HUES6 (cell line): Measurements from ENCODE around the gene GADD45A.

Source experiments
- H3K27ac ChIP-seq: 2 replicates; pipeline ENCODE4 v1.7.0; 2013; ENCODE audit warnings: low read depth, mild to moderate bottlenecking, low read length, inconsistent platforms
- H3K27me3 ChIP-seq: 2 replicates; pipeline ENCODE4 v1.6.1; 2013; ENCODE audit warnings: low read length; ENCODE audit not compliant: control insufficient read depth, insufficient read depth
- H3K36me3 ChIP-seq: 2 replicates; pipeline ENCODE4 v1.6.1; 2013; ENCODE audit warnings: low read length; ENCODE audit not compliant: control insufficient read depth, insufficient read depth
- H3K4me1 ChIP-seq: 2 replicates; pipeline ENCODE4 v1.6.1; 2013; ENCODE audit warnings: low read length; ENCODE audit not compliant: control insufficient read depth, insufficient read depth
- H3K4me3 ChIP-seq: 2 replicates; pipeline ENCODE4 v1.5.1; 2013; ENCODE audit warnings: low read depth, low read length
- H3K9ac ChIP-seq: one replicate; pipeline ENCODE4 v1.6.1; 2013; ENCODE audit warnings: mild to moderate bottlenecking, low read length
- H3K9me3 ChIP-seq: 2 replicates; pipeline ENCODE4 v1.6.1; 2013; ENCODE audit warnings: low read depth, low read length; ENCODE audit not compliant: control insufficient read depth, insufficient read depth

The GADD45A gene

DNA sequence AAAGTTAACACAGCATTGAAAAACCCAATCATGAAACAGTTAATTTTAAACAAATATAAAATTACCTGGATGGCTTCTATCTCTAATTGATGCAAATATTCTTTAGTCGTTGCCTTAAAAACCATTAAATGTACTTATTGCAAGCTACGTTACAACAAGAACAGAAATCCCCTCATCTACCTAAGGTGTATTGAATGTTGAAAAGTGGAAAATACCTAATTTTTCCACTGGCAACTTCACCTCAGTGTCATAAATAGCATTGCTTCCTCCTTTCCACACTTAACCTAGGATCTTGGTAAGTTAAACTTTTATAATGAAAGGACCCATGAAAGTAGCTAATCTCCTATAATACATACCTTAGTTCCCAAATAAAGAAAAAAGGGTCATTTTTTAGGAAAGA is 5.4 kb downstream of the GADD45A start:
- peaks cover 21% of the 10 kb centered on the region for H3K4me1 ChIP-seq
- H3K9ac ChIP-seq, result no peak overlapping the region
- H3K27me3 ChIP-seq, result no peaks in the 10 kb centered on the region
- no peak overlapping the region for H3K4me3 ChIP-seq
- no peak overlapping the region for H3K27ac ChIP-seq
- H3K36me3 ChIP-seq, result peaks cover 27% of the 10 kb centered on the region
- no peaks in the 10 kb centered on the region for H3K9me3 ChIP-seq

DNA sequence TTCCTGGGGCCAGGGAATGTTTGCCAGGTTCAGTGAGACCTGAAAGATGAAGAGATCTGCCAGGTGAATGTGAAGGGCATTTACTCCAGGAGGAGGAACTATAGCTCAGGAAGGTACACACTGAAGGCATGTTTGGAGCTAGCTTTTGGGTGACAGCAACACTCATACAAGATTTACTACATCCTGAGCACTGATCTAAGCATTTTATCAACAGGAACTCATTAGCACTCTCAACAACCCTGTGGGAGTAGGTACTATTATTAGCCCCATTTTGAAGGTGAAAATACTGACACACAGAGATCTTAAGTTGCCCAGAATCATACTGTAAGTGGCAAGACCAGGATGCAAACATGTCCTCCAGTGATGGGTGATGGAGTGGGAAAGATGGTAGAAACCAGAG is 6.7 kb downstream of the GADD45A start:
- no peak overlapping the region for H3K9ac ChIP-seq
- H3K4me3 ChIP-seq, result no peak overlapping the region
- no peaks in the 10 kb centered on the region for H3K27me3 ChIP-seq
- peaks cover 21% of the 10 kb centered on the region for H3K4me1 ChIP-seq
- no peak overlapping the region for H3K27ac ChIP-seq
- peaks cover 22% of the 10 kb centered on the region for H3K36me3 ChIP-seq
- H3K9me3 ChIP-seq, result no peaks in the 10 kb centered on the region

DNA sequence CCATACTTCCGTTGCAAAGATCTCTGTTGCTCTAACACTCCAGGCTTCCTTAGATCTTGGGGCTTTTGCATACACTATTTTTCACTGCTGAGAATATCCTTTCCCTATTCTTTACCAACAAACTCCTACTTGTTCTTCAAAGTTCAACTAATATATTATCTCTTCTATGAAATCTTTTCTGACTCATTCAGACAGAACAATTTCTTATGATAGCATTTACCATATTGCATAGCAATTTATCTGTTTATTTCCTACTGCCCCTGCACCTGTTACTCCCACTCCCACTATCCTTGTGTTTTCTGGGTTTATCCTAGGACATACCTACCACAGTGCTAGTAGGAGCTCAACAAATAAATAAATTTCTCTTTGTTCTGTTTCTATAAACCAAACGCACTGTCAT is 11.0 kb downstream of the GADD45A start:
- H3K36me3 ChIP-seq, result no peaks in the 10 kb centered on the region
- no peak overlapping the region for H3K27ac ChIP-seq

DNA sequence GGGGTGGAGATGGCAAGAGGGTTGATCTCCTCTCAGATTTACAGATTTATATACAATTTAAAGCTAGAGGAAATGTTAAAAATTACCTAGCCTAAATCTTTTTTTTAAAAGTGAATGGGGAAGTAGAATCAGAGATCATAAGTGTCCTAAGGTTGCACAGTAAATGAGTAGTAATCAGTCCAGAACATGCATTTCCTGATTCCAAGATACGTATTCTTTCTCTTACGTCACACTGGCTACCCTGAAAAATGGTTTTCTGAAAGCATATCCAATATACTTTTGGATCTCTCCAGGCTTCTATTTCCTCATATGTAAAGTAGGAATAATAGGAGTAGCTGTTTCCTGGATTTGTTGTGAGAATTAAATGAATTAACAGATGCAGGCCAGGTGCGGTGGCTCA is 11.7 kb downstream of the GADD45A start:
- no peaks in the 10 kb centered on the region for H3K27me3 ChIP-seq
- no peak overlapping the region for H3K4me3 ChIP-seq
- H3K9me3 ChIP-seq, result no peaks in the 10 kb centered on the region
- no peaks in the 10 kb centered on the region for H3K36me3 ChIP-seq
- peaks cover 22% of the 10 kb centered on the region; the same call in 1 of the 2 replicates for H3K4me1 ChIP-seq
- H3K27ac ChIP-seq, result no peak overlapping the region
- no peak overlapping the region for H3K9ac ChIP-seq

More for the DNA sequence above, 11.0 kb downstream of the GADD45A start:
- no peak overlapping the region for H3K4me3 ChIP-seq
- H3K27me3 ChIP-seq, result no peaks in the 10 kb centered on the region
- H3K9ac ChIP-seq, result no peak overlapping the region
- peaks cover 15% of the 10 kb centered on the region; the same call in 1 of the 2 replicates for H3K4me1 ChIP-seq
- no peaks in the 10 kb centered on the region for H3K9me3 ChIP-seq

DNA sequence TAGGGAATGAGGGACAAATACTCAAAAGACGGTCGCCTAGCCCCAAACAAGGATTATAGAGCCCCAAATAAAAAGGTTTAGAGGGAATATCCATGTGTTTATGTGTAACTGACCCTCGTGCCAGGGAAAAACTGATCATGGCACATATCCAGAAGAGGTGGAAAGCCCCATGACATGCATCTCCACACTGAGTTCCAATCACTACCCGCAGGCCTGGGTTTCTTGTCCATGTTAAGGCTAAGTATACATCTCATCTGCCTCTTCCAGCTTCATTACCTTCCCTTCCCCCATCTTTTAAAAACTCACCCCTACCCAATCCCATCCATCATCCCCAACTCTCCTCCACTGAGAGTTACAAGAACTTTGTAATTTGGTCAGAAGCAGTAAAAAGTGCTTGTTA is 15.2 kb downstream of the GADD45A start:
- Histone ChIP-seq H3K27ac (peak overlapping the region; percentile 39; the same call in 1 of the 2 replicates), H3K9ac (peak overlapping the region; percentile 76), H3K36me3 (no peaks in the 10 kb centered on the region), H3K4me3 (peak overlapping the region; percentile 24; the same call in 1 of the 2 replicates), H3K27me3 (no peaks in the 10 kb centered on the region), H3K4me1 (peaks cover 22% of the 10 kb centered on the region; the same call in 1 of the 2 replicates), H3K9me3 (no peaks in the 10 kb centered on the region)

DNA sequence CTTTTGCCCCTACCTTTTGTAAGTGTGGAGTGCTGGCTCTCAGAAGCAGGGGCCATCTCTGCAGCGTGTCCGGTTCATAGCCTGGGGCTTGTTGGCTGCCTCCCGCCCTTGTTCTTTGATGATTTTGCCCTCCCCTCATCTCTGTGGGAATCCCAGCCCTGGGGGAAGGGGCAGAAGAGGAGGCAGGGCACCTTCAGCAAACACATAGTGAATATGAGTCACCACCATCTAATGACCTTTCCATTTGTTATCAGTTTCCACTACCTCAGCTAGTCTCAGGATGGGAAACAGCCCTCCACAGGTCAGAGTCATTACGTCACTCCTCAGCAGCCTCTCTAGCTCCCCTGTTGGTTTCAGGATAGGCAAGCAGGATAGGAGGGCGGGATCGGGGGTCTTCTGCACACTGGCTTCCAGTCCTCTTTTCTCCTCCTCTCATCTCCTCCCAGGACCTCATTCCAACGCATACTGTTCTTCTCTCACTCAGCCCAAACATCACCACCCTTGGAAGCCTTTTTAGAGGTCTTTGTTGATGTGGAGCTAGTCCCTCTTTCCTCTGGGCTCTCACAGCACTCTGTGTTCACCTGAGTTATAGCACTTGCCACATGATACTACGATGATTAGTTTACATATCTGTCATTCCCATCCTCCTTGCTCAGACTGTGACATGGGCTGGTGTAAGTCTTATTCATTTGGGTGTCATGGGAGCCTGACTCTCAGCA is 15.8 kb downstream of the GADD45A start:
- no peaks in the 10 kb centered on the region for H3K27me3 ChIP-seq
- H3K9me3 ChIP-seq, result no peaks in the 10 kb centered on the region
- H3K36me3 ChIP-seq, result no peaks in the 10 kb centered on the region
- H3K4me3 ChIP-seq, result peak overlapping the region; percentile 24; the same call in 1 of the 2 replicates
- H3K27ac ChIP-seq, result peak overlapping the region; percentile 39; the same call in 1 of the 2 replicates
- peak overlapping the region; percentile 76 for H3K9ac ChIP-seq
- peaks cover 22% of the 10 kb centered on the region; the same call in 1 of the 2 replicates for H3K4me1 ChIP-seq

DNA sequence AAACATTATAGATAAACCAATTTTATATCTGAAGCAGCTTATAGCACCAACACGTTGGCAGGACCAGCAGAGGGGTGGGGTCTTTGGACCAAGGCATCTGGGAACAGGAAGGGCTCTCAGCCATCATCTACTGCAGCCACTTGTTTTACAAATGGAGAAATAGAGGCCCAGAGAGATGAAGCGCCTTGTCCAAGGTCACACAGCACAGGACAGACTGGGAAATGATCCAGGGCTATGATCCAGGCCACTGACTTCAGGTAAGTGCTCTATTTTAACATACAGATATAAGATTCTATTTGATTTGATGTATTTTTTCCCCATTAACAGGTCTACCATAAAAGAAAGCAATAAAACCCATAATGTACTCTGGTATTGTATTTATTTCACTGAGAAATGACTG is 16.9 kb downstream of the GADD45A start:
- Histone ChIP-seq H3K4me3 (no peak overlapping the region), H3K36me3 (no peaks in the 10 kb centered on the region), H3K9ac (no peak overlapping the region), H3K9me3 (no peaks in the 10 kb centered on the region), H3K4me1 (peaks cover 22% of the 10 kb centered on the region; the same call in 1 of the 2 replicates), H3K27me3 (no peaks in the 10 kb centered on the region), H3K27ac (no peak overlapping the region)

DNA sequence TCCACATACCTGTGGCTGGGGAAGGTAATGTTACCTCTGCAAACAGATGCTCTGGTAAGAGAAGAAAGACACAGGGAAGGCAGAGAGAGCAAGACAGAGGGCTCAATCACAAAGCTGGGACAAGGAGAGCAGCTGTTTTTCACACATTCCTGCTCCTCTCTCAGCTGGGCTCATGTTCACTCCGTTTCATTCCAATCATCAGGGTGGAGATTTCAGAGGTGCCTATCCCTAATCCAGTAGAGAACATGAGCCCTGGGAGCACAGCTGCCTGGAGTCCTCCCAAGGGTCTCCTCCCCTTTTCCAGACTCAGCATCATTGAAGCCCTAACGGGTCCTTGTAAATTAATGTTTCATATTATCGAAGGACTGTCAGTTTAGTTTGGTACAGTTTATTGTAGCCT is 19.4 kb downstream of the GADD45A start:
- H3K9ac ChIP-seq, result no peak overlapping the region
- H3K27me3 ChIP-seq, result no peaks in the 10 kb centered on the region
- H3K4me1 ChIP-seq, result peaks cover 20% of the 10 kb centered on the region; the same call in 1 of the 2 replicates
- H3K4me3 ChIP-seq, result no peak overlapping the region
- no peaks in the 10 kb centered on the region for H3K9me3 ChIP-seq
- no peak overlapping the region for H3K27ac ChIP-seq
- no peaks in the 10 kb centered on the region for H3K36me3 ChIP-seq

DNA sequence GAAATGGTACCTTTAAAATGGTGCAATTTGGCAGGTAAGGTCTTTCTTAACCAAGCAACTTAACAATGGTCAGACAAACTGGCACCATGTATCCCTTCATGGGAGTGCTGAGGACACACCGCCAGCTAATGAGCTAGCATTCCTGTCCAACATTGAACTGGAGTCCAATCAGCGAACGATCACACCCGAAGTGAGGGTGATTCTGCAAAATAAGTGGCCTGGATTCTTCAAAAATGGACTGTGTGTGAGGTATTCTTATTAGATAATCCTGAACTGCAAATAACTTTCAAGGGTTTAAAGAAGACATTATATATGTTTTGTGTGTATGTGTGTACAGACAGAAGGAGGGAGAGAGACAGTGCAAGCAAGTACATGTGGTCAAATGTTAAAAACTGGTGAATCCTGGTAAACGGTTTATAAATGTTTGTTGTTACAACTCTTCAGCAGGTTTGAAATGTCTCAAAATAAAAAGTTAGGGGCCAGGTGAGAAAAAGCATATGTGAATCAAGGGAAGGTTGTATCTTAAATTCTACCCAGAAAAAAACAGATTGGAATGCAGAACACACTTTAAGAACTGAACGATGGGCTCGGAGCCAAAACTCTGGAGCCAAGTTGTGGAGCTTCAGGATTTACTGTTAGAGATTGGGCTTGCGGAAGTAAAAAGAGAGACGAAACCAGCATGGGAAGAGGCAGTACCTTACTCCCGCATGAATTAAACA is 20.9 kb downstream of the GADD45A start:
- no peak overlapping the region for H3K27ac ChIP-seq
- no peak overlapping the region for H3K9ac ChIP-seq
- peaks cover 7% of the 10 kb centered on the region; the same call in 1 of the 2 replicates for H3K4me1 ChIP-seq

DNA sequence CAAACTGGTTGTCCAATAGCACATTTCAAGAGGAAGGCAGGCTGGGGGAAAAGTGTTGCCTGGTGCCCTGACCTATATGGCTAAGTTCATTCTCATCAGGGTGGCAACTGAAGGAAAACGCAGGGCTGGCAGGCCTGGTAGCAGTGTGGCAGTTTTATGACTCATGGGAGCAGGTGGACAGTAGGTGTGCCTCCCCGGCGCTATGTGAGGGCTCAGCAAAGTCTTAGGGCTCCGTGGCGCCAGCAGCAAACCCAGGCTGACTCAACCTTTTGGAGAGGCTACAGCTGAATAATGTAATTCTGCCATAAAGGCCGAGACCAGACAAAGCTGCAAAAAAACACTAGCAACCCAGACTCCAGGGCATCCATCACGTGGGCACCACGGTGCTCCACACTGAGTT is 23.6 kb downstream of the GADD45A start:
- Histone ChIP-seq H3K27ac (no peak overlapping the region), H3K9ac (no peak overlapping the region), H3K4me3 (no peak overlapping the region), H3K27me3 (no peaks in the 10 kb centered on the region), H3K4me1 (peaks cover 6% of the 10 kb centered on the region; the same call in 1 of the 2 replicates), H3K9me3 (no peaks in the 10 kb centered on the region), H3K36me3 (no peaks in the 10 kb centered on the region)

More for the DNA sequence above, 20.9 kb downstream of the GADD45A start:
- no peak overlapping the region for H3K4me3 ChIP-seq
- no peaks in the 10 kb centered on the region for H3K36me3 ChIP-seq
- no peaks in the 10 kb centered on the region for H3K9me3 ChIP-seq
- H3K27me3 ChIP-seq, result no peaks in the 10 kb centered on the region

DNA sequence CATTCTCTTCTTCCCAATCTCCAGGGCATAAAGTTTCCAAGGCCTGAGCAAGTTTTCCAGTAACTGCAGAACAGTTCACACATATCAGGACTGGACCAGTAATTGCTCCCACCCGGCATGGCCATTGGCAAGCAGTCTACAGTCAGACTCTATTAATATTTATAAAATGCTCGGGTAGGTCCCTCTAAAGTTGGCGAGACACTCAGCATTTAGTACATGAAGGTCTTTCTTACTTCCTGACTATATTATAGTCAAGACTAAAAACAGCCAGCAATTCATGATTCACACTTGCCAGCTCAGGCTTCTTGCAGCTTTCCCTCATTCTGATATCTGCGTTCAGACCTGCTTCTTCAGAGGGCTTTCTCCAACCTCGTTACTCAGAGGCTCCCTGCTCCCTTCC is 25.4 kb downstream of the GADD45A start:
- H3K9me3 ChIP-seq, result no peaks in the 10 kb centered on the region
- H3K36me3 ChIP-seq, result no peaks in the 10 kb centered on the region
- peaks cover 6% of the 10 kb centered on the region; the same call in 1 of the 2 replicates for H3K4me1 ChIP-seq
- H3K4me3 ChIP-seq, result no peak overlapping the region
- no peaks in the 10 kb centered on the region for H3K27me3 ChIP-seq
- H3K27ac ChIP-seq, result no peak overlapping the region
- no peak overlapping the region for H3K9ac ChIP-seq
